HG03439 (cell line): Measurements from ENCODE around the gene GPR39.

Experiments
- ATAC-seq: cut with Tn5 transposase; IDR thresholded peaks from one replicate; pipeline ENCODE4 v1.9.1; 2021; ENCODE audit warnings: mild to moderate bottlenecking, moderate library complexity; ENCODE audit not compliant: unreplicated experiment

The GPR39 gene

DNA sequence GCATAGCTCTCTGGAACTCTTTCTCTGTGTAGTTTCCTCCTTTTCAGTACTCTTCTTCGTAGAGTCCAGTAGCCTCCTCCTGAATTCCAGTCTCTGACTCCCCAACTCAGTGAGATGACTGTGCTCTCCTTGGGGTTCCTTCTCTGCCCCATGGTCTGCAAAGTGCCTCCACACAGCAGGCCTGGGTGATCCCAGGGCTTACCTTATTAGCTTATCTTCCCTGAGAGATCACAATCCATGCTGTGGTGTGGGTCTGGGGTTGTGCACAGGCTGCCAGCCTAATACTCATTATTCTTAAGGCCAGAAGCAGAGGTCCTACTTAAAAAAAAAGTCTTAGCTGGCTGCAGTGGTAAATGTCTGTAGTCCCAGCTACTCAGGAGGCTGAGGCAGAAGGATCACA lies 4.6 kb upstream of the GPR39 start:
- no peak for ATAC-seq

DNA sequence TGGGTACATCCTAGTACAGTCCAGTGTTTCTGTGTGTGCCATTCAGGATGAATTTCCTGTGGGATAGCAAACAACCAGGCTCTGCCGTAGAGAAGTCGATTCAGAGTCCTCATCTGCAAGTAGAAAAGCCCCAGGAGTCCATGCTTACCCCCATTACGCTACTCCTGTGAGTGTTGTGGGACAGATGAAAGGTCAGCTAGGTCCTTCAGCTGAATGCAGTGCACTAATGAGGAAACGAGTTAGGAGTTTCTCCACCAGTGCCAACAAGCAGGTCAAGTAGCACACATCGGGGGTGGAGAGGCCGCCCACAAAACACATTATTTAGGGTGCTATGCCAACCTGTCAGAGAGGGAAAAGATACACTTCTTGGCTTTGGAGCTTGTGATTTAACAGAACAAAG lies 2.5 kb upstream of the GPR39 start:
- no peak for ATAC-seq

DNA sequence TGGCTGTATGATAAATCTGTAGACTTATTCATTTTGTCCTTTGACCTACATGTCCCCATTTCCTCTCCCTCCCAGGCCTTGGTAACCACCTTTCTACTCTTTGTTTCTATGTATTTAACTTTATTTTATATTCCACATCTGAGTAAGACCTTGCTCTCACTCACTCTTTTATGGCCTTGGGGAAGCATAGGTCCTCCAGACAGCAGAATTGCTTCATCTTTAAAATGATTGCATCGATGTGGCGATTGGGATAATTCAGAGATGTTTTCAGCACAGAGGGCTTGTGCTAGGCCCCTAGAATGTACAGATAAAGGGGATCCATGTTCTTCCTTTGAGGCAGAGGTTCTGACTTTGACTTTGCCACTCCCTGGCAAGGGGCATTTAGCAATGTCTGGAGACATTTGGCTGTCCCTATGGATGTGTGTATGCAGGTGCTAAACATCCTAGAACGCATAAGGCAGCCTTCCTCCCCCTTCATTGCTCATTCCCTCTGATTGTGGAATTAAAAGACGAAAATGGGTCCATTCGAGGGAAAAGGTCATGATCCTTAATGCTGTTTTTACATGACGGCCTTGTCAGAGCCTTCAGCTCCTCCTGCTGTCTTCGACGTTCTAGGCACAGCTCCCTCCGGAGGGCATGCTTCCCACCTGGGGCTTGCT lies 1.2 kb upstream of the GPR39 start:
- no peak for ATAC-seq

DNA sequence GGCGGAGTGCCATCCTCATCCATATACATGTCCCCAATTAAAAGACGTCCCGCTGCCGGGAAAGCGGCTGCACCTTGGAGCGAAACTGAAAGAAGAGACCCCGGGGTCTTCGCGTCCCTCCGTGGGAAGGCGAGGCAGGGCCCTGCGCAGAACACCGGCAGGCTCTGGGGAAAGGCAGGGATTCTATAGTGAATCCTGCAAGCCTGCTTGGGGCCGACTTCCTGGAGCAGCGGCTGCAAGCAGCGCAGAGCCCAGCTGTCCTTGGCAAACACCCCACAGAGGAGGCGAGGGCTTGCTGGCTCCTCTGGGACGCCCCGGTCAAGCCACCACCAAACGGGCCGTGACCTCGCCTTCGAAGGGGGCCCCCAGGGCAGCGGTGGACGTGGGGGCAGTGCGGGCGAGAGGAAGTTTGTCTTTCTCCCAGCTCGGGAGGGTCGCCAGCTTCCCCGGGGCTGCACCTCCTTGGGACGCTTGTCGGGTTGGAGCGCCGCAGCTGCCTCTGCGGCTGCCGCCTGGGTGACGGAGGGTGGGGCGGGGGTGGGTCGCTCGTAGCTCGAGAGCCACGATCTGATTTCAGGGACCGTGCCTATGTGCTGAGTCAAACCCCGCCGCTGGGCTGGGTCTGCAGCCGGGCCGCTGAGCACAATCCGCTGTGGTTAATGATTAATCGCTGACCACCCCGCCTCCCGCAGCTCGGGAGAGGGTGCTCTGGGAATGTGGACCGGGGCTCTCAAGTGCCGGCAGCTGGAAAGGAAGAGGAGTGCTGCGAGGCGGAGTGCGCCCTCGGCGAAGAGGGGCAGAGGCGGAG lies 486 bp upstream of the GPR39 start:
- no peak for ATAC-seq

DNA sequence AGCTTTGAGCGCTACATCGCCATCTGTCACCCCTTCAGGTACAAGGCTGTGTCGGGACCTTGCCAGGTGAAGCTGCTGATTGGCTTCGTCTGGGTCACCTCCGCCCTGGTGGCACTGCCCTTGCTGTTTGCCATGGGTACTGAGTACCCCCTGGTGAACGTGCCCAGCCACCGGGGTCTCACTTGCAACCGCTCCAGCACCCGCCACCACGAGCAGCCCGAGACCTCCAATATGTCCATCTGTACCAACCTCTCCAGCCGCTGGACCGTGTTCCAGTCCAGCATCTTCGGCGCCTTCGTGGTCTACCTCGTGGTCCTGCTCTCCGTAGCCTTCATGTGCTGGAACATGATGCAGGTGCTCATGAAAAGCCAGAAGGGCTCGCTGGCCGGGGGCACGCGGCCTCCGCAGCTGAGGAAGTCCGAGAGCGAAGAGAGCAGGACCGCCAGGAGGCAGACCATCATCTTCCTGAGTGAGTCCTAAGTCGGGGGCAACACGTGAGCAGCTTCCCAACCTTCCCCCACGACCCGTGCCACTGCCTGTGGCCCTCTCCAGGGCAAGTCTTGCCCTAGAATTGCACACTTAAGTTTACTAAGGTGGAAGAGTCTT lies 928 bp downstream of the GPR39 start:
- ATAC-seq: no peak

DNA sequence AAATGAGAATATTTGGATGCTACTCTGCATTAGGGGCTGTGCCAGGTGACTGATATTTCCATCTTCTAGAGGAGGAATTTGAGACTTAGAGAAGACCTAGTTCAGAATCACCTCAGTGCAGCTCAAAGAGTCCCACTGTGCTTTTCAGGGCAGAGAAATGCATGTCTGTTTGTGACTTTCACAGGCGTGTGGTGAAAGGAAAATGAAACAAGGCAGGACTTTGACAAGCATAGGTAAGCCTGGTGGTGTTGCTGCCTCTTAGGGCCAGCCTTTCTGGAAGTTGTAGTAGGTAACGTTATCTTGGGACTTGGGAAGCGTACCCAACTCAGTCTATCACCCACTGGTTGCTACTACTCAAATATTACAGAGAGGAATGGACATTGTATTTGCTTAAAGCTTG lies 2.6 kb downstream of the GPR39 start:
- ATAC-seq: no peak

DNA sequence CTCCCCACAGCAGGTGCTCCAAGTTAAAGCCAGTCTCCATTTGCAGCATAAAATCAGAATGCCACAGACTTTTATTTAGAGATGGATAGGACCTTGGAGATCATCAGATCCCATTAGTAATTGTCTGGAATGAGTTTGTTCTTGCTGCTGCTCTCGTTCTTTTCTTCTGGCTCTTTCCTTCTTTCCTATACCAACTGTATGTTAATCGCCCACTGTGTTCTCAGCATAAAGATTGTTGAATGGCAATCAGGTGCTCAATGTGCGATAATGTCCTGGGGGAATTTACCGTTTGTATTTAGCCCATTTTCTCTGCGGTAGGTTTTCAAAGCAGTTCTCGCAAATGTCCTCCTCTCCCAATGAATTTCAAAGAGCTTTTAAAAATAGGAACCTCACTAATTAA lies 3.3 kb downstream of the GPR39 start:
- ATAC-seq: no peak

DNA sequence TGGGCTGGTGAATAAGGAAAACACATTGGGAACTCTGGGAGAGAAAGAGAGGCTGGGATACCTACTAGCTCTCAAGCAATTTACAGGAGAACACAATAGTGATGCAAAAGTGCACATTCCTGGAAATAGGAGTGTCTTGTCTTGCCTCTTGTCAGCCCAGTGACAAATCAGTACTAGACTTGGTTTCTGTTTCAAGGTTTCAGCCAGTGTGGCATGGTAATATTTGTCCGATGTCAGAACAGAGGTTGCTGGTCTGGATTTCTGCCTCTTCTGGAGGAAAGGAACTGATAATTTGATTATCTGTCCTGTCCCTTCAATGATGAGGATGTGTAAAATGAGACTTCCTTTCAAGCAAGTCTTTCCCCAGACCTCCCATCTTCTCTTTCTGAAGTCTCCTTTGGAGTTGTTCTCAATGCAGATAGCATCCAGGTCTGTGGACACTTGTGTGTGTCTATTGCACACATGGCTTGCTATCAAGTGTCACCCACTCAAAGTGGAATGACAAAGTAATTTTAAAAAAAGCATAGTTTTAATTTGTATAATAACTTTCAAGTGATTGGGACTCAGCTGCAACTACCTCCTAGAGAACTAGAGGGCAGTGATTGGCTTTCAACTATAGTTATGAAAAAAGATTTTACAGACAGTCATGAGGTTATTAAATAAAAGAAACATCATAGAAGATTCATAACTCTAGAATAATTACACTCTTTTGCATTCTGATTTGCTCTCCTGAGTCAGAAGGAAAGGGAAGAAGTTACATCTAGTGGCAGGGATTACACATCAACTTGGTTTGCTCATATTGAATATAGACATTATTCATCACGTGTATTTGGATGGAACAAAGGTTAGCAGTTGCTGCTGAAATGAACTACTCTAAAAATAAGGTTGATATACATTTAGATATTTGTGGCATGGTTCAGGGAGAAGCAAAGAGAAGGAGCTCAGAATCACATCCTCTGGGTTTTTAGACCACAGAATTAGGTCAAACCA lies 4.5 kb downstream of the GPR39 start:
- no peak for ATAC-seq

DNA sequence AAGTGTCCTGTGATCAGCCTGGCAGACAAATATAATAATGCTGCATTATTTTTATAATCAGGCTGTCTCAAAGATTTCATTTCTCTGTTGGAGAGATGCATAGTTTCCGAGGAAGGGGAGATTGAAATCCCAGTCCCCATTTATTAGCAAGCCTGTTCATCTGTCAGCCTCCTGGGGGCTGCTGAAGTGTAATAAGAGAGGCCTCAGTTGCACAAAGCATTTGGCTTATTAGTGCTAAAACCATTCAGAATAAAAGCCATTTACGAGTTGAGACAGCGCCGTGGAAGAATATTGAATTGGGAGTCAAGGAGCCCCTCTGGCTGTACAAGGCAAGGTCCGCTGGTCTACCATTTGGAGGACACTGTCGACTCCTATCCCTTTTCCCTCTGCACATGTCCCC lies 6.1 kb downstream of the GPR39 start:
- no peak for ATAC-seq

DNA sequence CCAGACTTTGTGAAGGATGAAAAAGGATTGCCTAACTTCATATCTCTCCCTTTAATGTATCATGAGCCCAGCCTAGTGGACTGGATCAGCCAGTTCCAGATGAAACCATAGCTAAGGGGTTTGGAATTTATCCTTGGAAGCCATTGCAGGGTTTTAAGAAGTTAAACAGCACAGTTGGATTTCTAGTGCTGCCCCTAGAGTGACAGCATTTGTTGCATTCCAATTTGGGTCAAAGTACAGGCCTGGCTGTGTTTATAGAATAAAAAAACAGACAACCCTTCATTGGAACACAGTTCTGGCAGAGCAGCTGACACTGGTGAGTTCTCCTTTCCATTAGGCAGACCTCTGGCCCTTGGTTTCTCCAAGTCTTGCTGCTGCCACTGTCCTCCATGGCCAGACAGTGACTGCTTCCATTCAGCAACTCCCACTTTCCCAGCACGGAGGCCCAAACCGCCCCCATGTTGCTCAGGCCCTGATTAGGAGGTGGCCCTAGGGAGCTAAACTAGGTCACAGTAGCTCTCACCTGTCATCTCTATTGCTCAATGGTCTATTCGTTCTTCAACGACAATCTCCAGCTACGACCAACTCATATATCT lies 8.0 kb downstream of the GPR39 start:
- ATAC-seq: no peak

DNA sequence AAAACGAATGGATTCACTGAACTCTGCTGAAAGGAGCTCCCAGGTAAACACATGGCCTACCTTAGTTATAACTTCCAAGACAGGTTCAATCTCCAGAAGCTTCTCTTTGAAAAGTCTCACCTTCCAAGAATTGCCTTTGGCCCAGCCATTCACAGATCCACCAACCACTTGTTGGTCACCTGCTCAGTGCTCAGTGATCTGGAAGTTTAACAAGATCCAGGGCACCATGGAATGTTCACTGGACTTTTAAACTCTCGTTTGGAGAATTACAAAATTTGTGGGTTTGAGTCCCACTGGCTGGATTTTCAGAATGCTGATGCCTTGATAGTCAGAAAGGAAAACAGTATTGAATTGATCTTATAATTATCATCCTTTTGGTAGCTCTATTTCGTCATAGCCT lies 9.4 kb downstream of the GPR39 start:
- no peak for ATAC-seq

DNA sequence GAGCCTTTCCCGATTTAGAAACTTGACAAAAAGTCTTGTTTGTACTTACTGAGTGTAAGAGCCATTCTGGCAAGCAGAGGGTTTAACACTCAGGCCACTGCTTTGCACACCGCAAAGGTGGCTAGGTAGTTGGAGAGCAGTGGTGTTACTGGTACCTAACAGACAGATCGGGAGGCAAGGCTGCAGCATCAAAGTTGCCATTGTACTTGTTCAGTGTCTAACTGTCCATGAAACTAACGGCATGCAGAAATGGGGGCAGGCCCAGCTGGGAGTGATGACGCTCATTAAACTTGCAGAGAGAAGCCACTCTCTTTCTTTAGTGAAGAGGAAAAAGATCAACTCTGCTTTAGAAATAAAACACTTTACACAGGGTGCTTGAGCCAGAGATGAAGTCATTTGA lies 10.1 kb downstream of the GPR39 start:
- no peak for ATAC-seq

DNA sequence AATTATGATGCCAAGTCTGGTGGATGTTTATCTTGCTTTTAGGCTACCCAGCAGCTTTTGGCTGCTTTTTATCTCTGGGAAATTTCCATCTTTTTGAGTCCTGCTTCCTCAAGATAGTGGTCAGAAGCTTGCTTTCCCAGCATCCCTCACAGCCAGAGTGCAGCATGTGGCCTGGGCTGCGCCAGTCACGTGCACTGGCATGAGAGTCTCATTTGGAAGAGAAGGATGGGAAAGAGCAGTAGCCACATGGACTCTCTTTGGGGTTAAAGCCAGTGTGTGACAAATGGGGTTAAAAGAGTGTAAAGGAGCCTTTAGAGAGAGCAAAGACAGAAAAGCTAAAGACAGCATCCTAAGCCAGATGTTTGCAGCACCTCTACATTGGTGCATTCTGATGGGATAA lies 12.7 kb downstream of the GPR39 start:
- no peak for ATAC-seq

DNA sequence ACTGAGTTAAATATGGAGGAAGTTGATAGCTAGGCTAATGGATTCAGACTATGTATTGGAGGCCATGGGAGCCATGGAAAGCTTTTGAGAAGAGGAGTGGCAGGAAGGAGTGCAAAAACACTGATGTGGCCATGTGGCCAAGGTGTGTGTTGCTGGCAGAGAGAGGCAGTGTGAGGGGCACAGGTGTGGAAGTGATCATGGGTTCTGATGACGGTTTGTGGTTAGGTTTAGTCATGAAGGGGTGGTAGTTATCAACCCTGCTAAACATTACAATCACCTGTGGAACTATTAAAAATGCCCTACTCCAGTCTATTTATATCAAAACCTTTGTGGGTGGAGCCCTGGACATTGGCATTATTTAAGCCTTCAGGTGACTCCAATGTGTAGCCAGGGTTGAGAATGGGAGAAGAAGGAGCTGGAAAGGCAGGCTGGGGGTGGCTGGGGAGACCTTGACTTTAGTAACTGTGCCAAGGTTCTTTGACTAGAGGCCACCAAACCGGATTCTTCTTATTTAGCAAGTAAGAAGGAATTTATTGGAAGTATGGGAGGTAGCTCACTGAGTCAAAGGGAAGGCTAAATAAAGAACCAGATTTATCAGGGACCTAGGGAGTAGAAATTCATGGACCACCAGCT lies 13.5 kb downstream of the GPR39 start:
- ATAC-seq: no peak

DNA sequence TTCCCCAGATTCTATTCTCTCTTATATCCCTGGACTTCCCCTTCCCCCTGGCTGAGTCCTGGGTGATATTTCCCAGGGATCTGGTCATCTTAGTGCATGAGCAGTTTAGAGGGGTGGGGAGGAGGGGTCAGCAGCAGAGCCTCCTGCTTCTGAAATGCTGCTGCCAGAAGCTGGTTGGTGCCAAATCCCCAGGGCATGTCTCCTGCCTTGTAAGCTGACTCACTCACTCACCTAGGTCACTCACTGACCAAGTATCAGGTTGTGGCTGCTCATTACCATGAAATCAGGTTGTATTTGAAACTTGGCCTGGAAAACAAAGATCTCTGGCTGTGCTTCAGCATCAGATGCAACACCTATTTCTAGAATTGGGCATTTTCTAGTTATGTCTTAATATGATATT lies 14.3 kb downstream of the GPR39 start:
- ATAC-seq: no peak

DNA sequence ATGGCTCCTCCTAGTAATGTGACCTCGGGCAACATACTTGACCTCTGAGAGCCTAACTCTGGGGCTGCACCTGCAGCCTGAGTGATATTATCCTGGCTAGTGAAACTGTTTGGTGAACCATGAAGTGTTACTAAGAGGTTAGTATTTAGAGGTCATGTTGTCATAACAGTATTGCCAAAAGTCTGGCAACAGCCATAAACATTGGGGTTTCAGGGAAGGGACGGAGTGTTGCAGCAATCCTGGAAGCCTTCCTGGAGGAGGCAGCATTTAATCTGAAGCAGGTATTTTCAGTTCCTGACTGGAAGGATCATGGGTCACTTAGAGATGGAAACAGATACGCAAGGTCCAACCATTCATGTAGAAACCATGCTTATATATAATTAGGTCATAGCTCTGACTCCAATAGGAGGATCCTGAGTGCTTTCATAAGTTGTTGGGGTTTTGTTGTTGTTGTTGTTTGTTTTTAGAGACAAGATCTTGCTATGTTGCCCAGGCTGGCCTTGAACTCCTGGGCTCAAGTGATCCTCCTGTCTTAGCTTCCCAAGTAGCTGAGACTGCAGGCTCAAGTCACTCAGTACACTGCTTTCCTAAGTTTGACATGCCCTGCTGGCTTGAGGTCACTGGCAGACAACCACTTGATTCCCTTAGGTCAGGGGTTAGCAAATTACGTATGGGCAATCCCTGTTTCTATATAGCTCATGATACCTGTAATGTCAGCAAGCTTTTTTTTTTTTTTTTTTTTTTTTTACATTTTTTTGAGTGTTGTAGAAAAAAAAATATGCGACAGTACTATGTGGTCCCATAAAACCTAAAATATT lies 21.5 kb downstream of the GPR39 start:
- ATAC-seq: no peak

DNA sequence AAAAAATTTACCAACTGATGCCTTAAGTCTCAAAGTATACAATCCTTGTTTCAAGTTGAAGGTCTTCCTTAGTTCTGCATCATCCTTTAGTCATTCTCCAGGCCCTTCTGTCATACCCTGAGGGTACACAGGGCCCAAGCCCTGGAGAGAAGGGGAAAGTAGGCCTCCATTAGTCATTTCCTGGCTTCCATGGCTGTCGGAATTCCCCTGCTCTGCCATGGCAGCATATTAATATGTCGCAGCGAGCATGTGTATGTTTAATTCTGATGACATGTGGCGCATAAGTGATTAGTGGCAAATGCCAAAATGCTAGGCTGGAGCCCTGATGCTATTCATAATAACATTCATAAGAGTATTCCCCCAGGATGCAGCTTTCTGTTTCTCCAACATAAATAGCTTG lies 22.1 kb downstream of the GPR39 start:
- no peak for ATAC-seq

DNA sequence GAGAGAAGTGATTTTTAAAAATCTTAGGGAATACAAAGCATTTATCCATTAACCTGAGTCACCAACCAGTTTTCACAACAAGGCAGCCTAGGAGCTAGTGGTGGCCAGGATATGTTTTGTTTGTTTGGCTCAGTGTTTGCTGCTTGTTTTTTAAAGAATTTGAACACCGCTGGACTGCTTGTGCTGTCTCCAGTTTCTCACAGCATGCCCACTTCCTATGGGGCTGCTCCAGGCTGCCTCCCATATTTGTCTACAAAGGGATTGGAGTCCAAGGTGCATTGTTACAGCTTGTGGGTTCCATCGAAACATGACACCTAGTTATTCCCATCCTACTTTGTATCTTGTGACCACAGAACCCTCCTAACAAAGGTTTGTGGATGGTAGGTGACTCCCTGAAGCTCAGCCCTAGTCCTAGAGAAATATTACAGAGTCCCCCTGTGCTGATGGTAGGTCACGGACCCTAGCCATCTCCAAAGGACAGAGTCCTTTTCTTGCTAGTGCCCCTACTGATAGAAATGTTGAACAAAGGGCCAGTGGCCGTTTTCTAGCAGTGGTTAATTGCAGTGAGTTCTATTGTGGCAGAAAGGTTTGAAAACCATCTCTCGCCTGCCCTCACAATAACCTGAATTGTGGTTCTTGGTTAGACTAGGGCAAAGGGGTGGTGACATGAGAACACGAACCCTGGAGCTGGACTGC lies 23.2 kb downstream of the GPR39 start:
- no peak for ATAC-seq

DNA sequence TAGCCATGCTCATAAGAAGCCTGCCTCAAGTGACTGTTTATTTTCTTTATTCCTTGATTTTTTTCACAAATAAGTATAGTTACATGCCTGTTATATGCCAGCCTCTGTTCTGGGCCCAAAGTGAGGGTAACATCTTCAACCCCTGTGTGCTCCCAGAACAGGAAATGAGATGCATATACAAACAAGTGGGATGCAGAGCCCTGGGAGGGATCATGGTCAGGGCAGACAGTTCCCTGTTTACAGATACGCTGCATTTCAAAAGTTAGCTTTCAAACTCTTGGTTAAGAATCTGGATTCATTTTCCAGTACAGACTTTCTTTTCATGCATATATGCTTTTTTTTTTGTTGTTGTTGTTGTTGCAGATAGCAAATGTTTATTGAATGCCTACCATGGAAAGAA lies 24.4 kb downstream of the GPR39 start:
- ATAC-seq: no peak
